ENCODE measurements around the gene FAM193A. TPM values are rescaled to one million over a fixed set of nuclear protein-coding genes. Genes with fewer than 3 reads are reported as not detected.

The FAM193A gene
- total RNA-seq, 1 donor from 2014 or later: 28.9 TPM

GRCh38 chr4:2598511-2599303 is 62.3 kb downstream of the FAM193A start:
- H3K27me3 ChIP-seq: no peaks in the 10 kb centered on the region
- TF ChIP-seq CTCF (IDR thresholded peaks at IDR 0.05): peak; percentile 18
- peaks cover 10% of the 10 kb centered on the region for H3K36me3 ChIP-seq
- peak; percentile 64 for DNase-seq
- no peak overlapping the region for H3K4me3 ChIP-seq
- no peak overlapping the region for H3K27ac ChIP-seq
- intact Hi-C loops (cut with DNase I): no loop called here
- peak; percentile 89 for ATAC-seq
- H3K9me3 ChIP-seq: no peaks in the 10 kb centered on the region
- H3K4me1 ChIP-seq: peaks cover 28% of the 10 kb centered on the region

GRCh38 chr4:2599304-2599654 is 62.8 kb downstream of the FAM193A start:
- DNase-seq: peak; percentile 29
- intact Hi-C loops (cut with DNase I): no loop called here
- Histone ChIP-seq H3K4me1 (peaks cover 28% of the 10 kb centered on the region), H3K9me3 (no peaks in the 10 kb centered on the region), H3K36me3 (peaks cover 10% of the 10 kb centered on the region), H3K27ac (no peak overlapping the region), H3K27me3 (no peaks in the 10 kb centered on the region), H3K4me3 (no peak overlapping the region)
- ATAC-seq: no peak
- no peak for TF ChIP-seq CTCF (IDR thresholded peaks at IDR 0.05)

- H3K9me3 ChIP-seq: no peaks in the 10 kb centered on the region
- intact Hi-C loops (cut with DNase I): no loop called here
- TF ChIP-seq CTCF (IDR thresholded peaks at IDR 0.05): no peak
- H3K4me3 ChIP-seq: no peak overlapping the region
- no peak for ATAC-seq
- H3K27me3 ChIP-seq: no peaks in the 10 kb centered on the region
- peak; percentile 13 for DNase-seq
- H3K4me1 ChIP-seq: peaks cover 28% of the 10 kb centered on the region
- H3K27ac ChIP-seq: no peak overlapping the region
- H3K36me3 ChIP-seq: peaks cover 10% of the 10 kb centered on the region
Observed at GRCh38 chr4:2600878-2601277, 64.4 kb downstream of the FAM193A start.

GRCh38 chr4:2604614-2605013 is 68.2 kb downstream of the FAM193A start:
- DNase-seq (no peak), ATAC-seq (no peak)
- TF ChIP-seq CTCF (IDR thresholded peaks at IDR 0.05): no peak
- Histone ChIP-seq H3K9me3 (no peaks in the 10 kb centered on the region), H3K4me1 (peaks cover under 1% of the 10 kb centered on the region), H3K36me3 (no peaks in the 10 kb centered on the region), H3K4me3 (no peak overlapping the region), H3K27ac (no peak overlapping the region), H3K27me3 (no peaks in the 10 kb centered on the region)
- intact Hi-C loops (cut with DNase I): no loop called here

- no peak overlapping the region for H3K27ac ChIP-seq
- ATAC-seq (no peak), DNase-seq (no peak)
- no peak overlapping the region for H3K4me3 ChIP-seq
- no peaks in the 10 kb centered on the region for H3K36me3 ChIP-seq
- H3K9me3 ChIP-seq: no peaks in the 10 kb centered on the region
- H3K4me1 ChIP-seq: no peaks in the 10 kb centered on the region
- no peaks in the 10 kb centered on the region for H3K27me3 ChIP-seq
- no peak for TF ChIP-seq CTCF (IDR thresholded peaks at IDR 0.05)
- intact Hi-C loops (cut with DNase I): no loop called here
Observed at GRCh38 chr4:2606960-2607506, 70.6 kb downstream of the FAM193A start.

Data from upper lobe of right lung (tissue), 1 donor.